B cell (primary cell): ENCODE measurements around the gene P3R3URF.

Experiments
- EZH2 ChIP-seq: IDR thresholded peaks from 2 replicates; pipeline ENCODE4 v1.6.1; 2012; ENCODE audit warnings: borderline replicate concordance, low read depth, mild to moderate bottlenecking, moderate library complexity, low read length; ENCODE audit not compliant: insufficient read depth, poor library complexity, severe bottlenecking
- TF ChIP-seq, protein P1 (sequence below): fragments of 200-600 bp; IDR thresholded peaks from one replicate; pipeline ENCODE4 v1.8.0; 2022; ENCODE audit warnings: antibody characterized with exemption, mild to moderate bottlenecking

DNA sequence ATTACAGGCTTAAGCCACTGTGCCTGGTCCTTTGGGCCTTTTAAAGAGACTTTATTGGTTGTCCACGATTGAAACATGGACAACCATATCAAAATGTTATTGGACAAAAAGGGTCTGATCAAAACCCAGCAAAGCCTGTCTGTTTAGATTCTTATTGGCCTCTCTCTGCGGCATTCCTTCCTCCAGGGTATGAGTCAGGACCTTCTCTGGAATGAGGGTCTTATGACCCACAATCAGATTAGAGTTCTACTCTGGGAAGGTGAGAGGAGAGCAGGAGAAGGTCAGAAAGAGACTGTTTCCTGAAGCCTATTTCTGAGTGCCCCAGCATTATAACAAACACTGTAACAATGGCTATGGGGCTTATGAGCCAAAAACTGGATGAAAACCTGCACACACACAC is 34.8 kb upstream of the P3R3URF start:
- TF ChIP-seq, protein P1, sequence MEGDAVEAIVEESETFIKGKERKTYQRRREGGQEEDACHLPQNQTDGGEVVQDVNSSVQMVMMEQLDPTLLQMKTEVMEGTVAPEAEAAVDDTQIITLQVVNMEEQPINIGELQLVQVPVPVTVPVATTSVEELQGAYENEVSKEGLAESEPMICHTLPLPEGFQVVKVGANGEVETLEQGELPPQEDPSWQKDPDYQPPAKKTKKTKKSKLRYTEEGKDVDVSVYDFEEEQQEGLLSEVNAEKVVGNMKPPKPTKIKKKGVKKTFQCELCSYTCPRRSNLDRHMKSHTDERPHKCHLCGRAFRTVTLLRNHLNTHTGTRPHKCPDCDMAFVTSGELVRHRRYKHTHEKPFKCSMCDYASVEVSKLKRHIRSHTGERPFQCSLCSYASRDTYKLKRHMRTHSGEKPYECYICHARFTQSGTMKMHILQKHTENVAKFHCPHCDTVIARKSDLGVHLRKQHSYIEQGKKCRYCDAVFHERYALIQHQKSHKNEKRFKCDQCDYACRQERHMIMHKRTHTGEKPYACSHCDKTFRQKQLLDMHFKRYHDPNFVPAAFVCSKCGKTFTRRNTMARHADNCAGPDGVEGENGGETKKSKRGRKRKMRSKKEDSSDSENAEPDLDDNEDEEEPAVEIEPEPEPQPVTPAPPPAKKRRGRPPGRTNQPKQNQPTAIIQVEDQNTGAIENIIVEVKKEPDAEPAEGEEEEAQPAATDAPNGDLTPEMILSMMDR = no peak
- TF ChIP-seq EZH2 = no peak
